ENCODE data around the gene CARS2. TPM values are rescaled to one million over a fixed set of nuclear protein-coding genes. Genes with fewer than 3 reads are reported as not detected.
"Not testable (repeated sequence)": the region's sequence is repeated elsewhere in the genome, so short reads cannot be mapped to it uniquely, and the experiment has no call there.

The CARS2 gene
- total and polyA plus RNA-seq, 5 donors from 2014 or later, result 23.1 to 71.4 (median 35.2) TPM

- Histone ChIP-seq H3K9me3 (ENCODE audit: control insufficient read depth in 2 of 2, low read length in 2 of 2) (no peaks in the 10 kb centered on the region), H3K27ac (ENCODE audit: insufficient read depth, low read length, poor library complexity, severe bottlenecking) (peak overlapping the region; percentile 9), H3K4me1 (ENCODE audit: control insufficient read depth, insufficient read depth, low read length, poor library complexity, severe bottlenecking) (peaks cover 21% of the 10 kb centered on the region), H3K4me3 (ENCODE audit: low read depth, low read length) (peak overlapping the region; percentile 86), H3K27me3 (ENCODE audit: control insufficient read depth, insufficient read depth, low read length) (no peaks in the 10 kb centered on the region), H3K36me3 (ENCODE audit: control insufficient read depth, insufficient read depth, low read length) (no peaks in the 10 kb centered on the region)
- DNase-seq (peak in 2 of 3 donors; percentile 24 to 66), ATAC-seq (ENCODE audit: low read depth in 2 of 2) (peak; percentile 31 to 32)
- Mint-ChIP-seq H3K27me3 (peaks cover 5% of the 10 kb centered on the region), H3K36me3 (no peaks in the 10 kb centered on the region), H3K27ac (peak overlapping the region; percentile 72 to 93 (median 90)), H3K4me1 (peaks cover 13 to 53% (median 36%) of the 10 kb centered on the region in 4 donors), H3K4me3 (peak overlapping the region; percentile 88 to 96 (median 92)), H3K9me3 (peaks cover 0 to 4% (median 2%) of the 10 kb centered on the region in 7 donors)
Measured at GRCh38 chr13:110616103-110617101, 89.5 kb downstream of the CARS2 start.

- Histone ChIP-seq H3K9me3 (ENCODE audit: control insufficient read depth in 2 of 2, low read length in 2 of 2) (no peaks in the 10 kb centered on the region), H3K27me3 (ENCODE audit: control insufficient read depth, insufficient read depth, low read length) (no peaks in the 10 kb centered on the region), H3K4me3 (ENCODE audit: low read depth, low read length) (peak within 1 kb of the TSS; percentile 86), H3K4me1 (ENCODE audit: control insufficient read depth, insufficient read depth, low read length, poor library complexity, severe bottlenecking) (peaks cover 21% of the 10 kb centered on the region), H3K27ac (ENCODE audit: insufficient read depth, low read length, poor library complexity, severe bottlenecking) (peak within 1 kb of the TSS; percentile 9), H3K36me3 (ENCODE audit: control insufficient read depth, insufficient read depth, low read length) (no peaks in the 10 kb centered on the region)
- ATAC-seq (ENCODE audit: low read depth in 2 of 2), result peak; percentile 85 to 86
- H3K27me3 Mint-ChIP-seq, result peaks cover 5% of the 10 kb centered on the region
- peak within 1 kb of the TSS; percentile 88 to 96 (median 92) for H3K4me3 Mint-ChIP-seq
- H3K27ac Mint-ChIP-seq, result peak within 1 kb of the TSS; percentile 87 to 94 (median 93)
- peaks cover 13 to 47% (median 32%) of the 10 kb centered on the region in 4 donors for H3K4me1 Mint-ChIP-seq
- peaks cover 0 to 4% (median 2%) of the 10 kb centered on the region in 7 donors for H3K9me3 Mint-ChIP-seq
- peak; percentile 47 to 93 (median 75) for DNase-seq
- no peaks in the 10 kb centered on the region for H3K36me3 Mint-ChIP-seq
Measured at GRCh38 chr13:110615322-110616102, 90.4 kb downstream of the CARS2 start, which contains the start of gene NAXD. TSS of gene NAXD (plus strand) at chr13:110615545. CDS start at chr13:110615602, 57 bp downstream.

DNA sequence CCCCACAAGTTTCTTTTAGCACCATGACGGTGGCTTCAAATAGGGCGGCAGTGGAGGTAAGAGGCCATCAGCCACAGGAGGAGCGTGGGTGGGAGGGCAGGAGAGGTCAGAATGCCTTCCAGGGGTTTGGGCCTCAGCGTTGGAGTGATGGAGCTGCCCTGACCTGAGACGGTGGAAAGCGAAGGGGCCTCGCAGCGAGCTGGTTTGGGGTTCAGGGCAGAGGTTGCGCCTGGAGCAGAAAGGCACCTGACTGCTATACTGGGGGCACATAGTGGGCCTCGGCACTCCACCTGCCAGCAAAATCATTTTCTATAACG, 91.0 kb downstream of the CARS2 start:
- H3K36me3 Mint-ChIP-seq, result no peaks in the 10 kb centered on the region
- peaks cover 5% of the 10 kb centered on the region for H3K27me3 Mint-ChIP-seq
- H3K4me1 Mint-ChIP-seq, result peaks cover 13 to 44% (median 29%) of the 10 kb centered on the region in 4 donors
- H3K27ac Mint-ChIP-seq, result peak overlapping the region; percentile 82 to 94 (median 93)
- no peak for ATAC-seq (ENCODE audit: low read depth in 2 of 2)
- Histone ChIP-seq H3K27me3 (ENCODE audit: control insufficient read depth, insufficient read depth, low read length) (no peaks in the 10 kb centered on the region), H3K4me1 (ENCODE audit: control insufficient read depth, insufficient read depth, low read length, poor library complexity, severe bottlenecking) (peaks cover 21% of the 10 kb centered on the region), H3K4me3 (ENCODE audit: low read depth, low read length) (peak overlapping the region; percentile 41), H3K9me3 (ENCODE audit: control insufficient read depth in 2 of 2, low read length in 2 of 2) (no peaks in the 10 kb centered on the region), H3K27ac (ENCODE audit: insufficient read depth, low read length, poor library complexity, severe bottlenecking) (no peak overlapping the region), H3K36me3 (ENCODE audit: control insufficient read depth, insufficient read depth, low read length) (no peaks in the 10 kb centered on the region)
- DNase-seq, result no peak
- H3K9me3 Mint-ChIP-seq, result peaks cover 0 to 4% (median 2%) of the 10 kb centered on the region in 7 donors
- peak overlapping the region; percentile 87 to 96 (median 92) for H3K4me3 Mint-ChIP-seq

- no peak for ATAC-seq (ENCODE audit: low read depth in 2 of 2)
- Histone ChIP-seq H3K27me3 (ENCODE audit: control insufficient read depth, insufficient read depth, low read length) (no peaks in the 10 kb centered on the region), H3K27ac (ENCODE audit: insufficient read depth, low read length, poor library complexity, severe bottlenecking) (no peak overlapping the region), H3K4me1 (ENCODE audit: control insufficient read depth, insufficient read depth, low read length, poor library complexity, severe bottlenecking) (peaks cover under 1% of the 10 kb centered on the region), H3K9me3 (ENCODE audit: control insufficient read depth in 2 of 2, low read length in 2 of 2) (no peaks in the 10 kb centered on the region), H3K36me3 (ENCODE audit: control insufficient read depth, insufficient read depth, low read length) (no peaks in the 10 kb centered on the region), H3K4me3 (ENCODE audit: low read depth, low read length) (peak overlapping the region; percentile 55)
- peak in 1 of 3 donors; percentile 35 for DNase-seq
- peak overlapping the region in 1 of 3 donors; percentile 51 for H3K27ac Mint-ChIP-seq
- H3K36me3 Mint-ChIP-seq, result no peaks in the 10 kb centered on the region
- peaks cover 7% of the 10 kb centered on the region for H3K27me3 Mint-ChIP-seq
- peaks cover 0 to 17% (median 6%) of the 10 kb centered on the region in 4 donors for H3K4me1 Mint-ChIP-seq
- peak overlapping the region in 3 of 4 donors; percentile 27 to 51 (median 40) for H3K4me3 Mint-ChIP-seq
- H3K9me3 Mint-ChIP-seq, result peaks cover 0 to 4% (median 2%) of the 10 kb centered on the region in 7 donors
Measured at GRCh38 chr13:110610955-110611595, 94.8 kb downstream of the CARS2 start.

GRCh38 chr13:110607675-110608224, 98.2 kb downstream of the CARS2 start:
- DNase-seq (no peak), ATAC-seq (ENCODE audit: low read depth in 2 of 2) (no peak)
- Mint-ChIP-seq H3K4me3 (no peak overlapping the region), H3K36me3 (no peaks in the 10 kb centered on the region), H3K4me1 (peaks cover 0 to 4% (median 1%) of the 10 kb centered on the region in 4 donors), H3K9me3 (no peaks in the 10 kb centered on the region), H3K27me3 (peaks cover 7% of the 10 kb centered on the region), H3K27ac (no peak overlapping the region)
- H3K36me3 ChIP-seq (ENCODE audit: control insufficient read depth, insufficient read depth, low read length), result no peaks in the 10 kb centered on the region
- H3K27ac ChIP-seq (ENCODE audit: insufficient read depth, low read length, poor library complexity, severe bottlenecking), result no peak overlapping the region
- no peaks in the 10 kb centered on the region for H3K9me3 ChIP-seq (ENCODE audit: control insufficient read depth in 2 of 2, low read length in 2 of 2)
- no peak overlapping the region for H3K4me3 ChIP-seq (ENCODE audit: low read depth, low read length)
- H3K27me3 ChIP-seq (ENCODE audit: control insufficient read depth, insufficient read depth, low read length), result no peaks in the 10 kb centered on the region
- no peaks in the 10 kb centered on the region for H3K4me1 ChIP-seq (ENCODE audit: control insufficient read depth, insufficient read depth, low read length, poor library complexity, severe bottlenecking)

DNA sequence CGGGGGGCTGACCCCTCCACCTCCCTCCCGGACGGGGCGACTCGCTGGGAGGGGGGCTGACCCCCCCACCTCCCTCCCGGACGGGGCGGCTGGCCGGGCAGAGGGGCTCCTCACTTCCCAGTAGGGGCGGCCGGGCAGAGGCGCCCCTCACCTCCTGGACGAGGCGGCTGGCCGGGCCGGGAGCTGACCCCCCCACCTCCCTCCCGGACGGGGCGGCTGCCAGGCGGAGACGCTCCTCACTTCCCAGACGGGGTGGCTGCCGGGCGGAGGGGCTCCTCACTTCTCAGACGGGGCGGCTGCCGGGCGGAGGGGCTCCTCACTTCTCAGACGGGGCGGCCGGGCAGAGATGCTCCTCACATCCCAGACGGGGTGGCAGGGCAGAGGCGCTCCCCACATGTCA, 99.6 kb downstream of the CARS2 start:
- H3K9me3 Mint-ChIP-seq; H3K36me3 ChIP-seq (ENCODE audit: control insufficient read depth, insufficient read depth, low read length); H3K27ac Mint-ChIP-seq; H3K27me3 ChIP-seq (ENCODE audit: control insufficient read depth, insufficient read depth, low read length); H3K4me1 Mint-ChIP-seq; DNase-seq; H3K9me3 ChIP-seq (ENCODE audit: control insufficient read depth in 2 of 2, low read length in 2 of 2); ATAC-seq (ENCODE audit: low read depth in 2 of 2); H3K27me3 Mint-ChIP-seq; H3K36me3 Mint-ChIP-seq; H3K27ac ChIP-seq (ENCODE audit: insufficient read depth, low read length, poor library complexity, severe bottlenecking); H3K4me3 ChIP-seq (ENCODE audit: low read depth, low read length); H3K4me1 ChIP-seq (ENCODE audit: control insufficient read depth, insufficient read depth, low read length, poor library complexity, severe bottlenecking); H3K4me3 Mint-ChIP-seq: not testable (repeated sequence)

GRCh38 chr13:110605132-110605531, 100.8 kb downstream of the CARS2 start:
- H3K4me3 ChIP-seq (ENCODE audit: low read depth, low read length), result no peak overlapping the region
- DNase-seq (no peak), ATAC-seq (ENCODE audit: low read depth in 2 of 2) (no peak)
- no peak overlapping the region for H3K27ac ChIP-seq (ENCODE audit: insufficient read depth, low read length, poor library complexity, severe bottlenecking)
- H3K4me3 Mint-ChIP-seq, result no peak overlapping the region
- H3K27ac Mint-ChIP-seq, result no peak overlapping the region
- H3K36me3 Mint-ChIP-seq, result no peaks in the 10 kb centered on the region
- H3K27me3 Mint-ChIP-seq, result peaks cover 7% of the 10 kb centered on the region
- H3K36me3 ChIP-seq (ENCODE audit: control insufficient read depth, insufficient read depth, low read length), result no peaks in the 10 kb centered on the region
- H3K9me3 Mint-ChIP-seq, result no peaks in the 10 kb centered on the region
- no peaks in the 10 kb centered on the region for H3K9me3 ChIP-seq (ENCODE audit: control insufficient read depth in 2 of 2, low read length in 2 of 2)
- peaks cover 4% of the 10 kb centered on the region for H3K27me3 ChIP-seq (ENCODE audit: control insufficient read depth, insufficient read depth, low read length)
- peaks cover 0 to 4% (median 0%) of the 10 kb centered on the region in 4 donors for H3K4me1 Mint-ChIP-seq
- H3K4me1 ChIP-seq (ENCODE audit: control insufficient read depth, insufficient read depth, low read length, poor library complexity, severe bottlenecking), result no peaks in the 10 kb centered on the region

Data from CD4-positive, CD25-positive, alpha-beta regulatory T cell (primary cell).